Ureter (tissue), 1 donor: ENCODE data around the gene EP400. TPM values are rescaled to one million over a fixed set of nuclear protein-coding genes. Genes with fewer than 3 reads are reported as not detected.
"Not testable (repeated sequence)": the region's sequence is repeated elsewhere in the genome, so short reads cannot be mapped to it uniquely, and the experiment has no call there.

Experiments used
- DNase-seq: peaks from one replicate; pipeline ENCODE4 v3.0.0-alpha.2; 2020; ENCODE audit warnings: low spot score
- total RNA-seq: library from RNA; stranded (reverse); gene quantifications from one replicate; pipeline ENCODE4 v1.2.4, GENCODE V29; 2023
- donor health status: DM: yes; HTN: yes; CAD: no.

EP400 gene
- total RNA-seq, 1 donor from 2014 or later = 71.8 TPM

GRCh38 chr12:131948713-131949430, 870 bp upstream of the EP400 start:
- peak; percentile 19 for DNase-seq

- DNase-seq = peak; percentile 43
These were observed 606 bp downstream of the EP400 start for GRCh38 chr12:131950182-131950913.

- peak; percentile 12 for DNase-seq
These were observed 4.1 kb downstream of the EP400 start for GRCh38 chr12:131953810-131954209.

- DNase-seq = peak; percentile 12
These were observed 4.7 kb downstream of the EP400 start for GRCh38 chr12:131954460-131954859.

- no peak for DNase-seq
These were observed 9.4 kb downstream of the EP400 start for GRCh38 chr12:131959116-131959515.

GRCh38 chr12:131959641-131960589, 10.2 kb downstream of the EP400 start:
- DNase-seq = no peak

- DNase-seq = not testable (repeated sequence)
These were observed 11.0 kb downstream of the EP400 start for GRCh38 chr12:131960590-131961325.

- DNase-seq = not testable (repeated sequence)
These were observed 11.6 kb downstream of the EP400 start for GRCh38 chr12:131961328-131961727.

GRCh38 chr12:131962069-131962468, 12.3 kb downstream of the EP400 start:
- no peak for DNase-seq

GRCh38 chr12:131963381-131963780, 13.6 kb downstream of the EP400 start:
- no peak for DNase-seq

- no peak for DNase-seq
These were observed 15.3 kb downstream of the EP400 start for GRCh38 chr12:131965073-131965472.

GRCh38 chr12:131971226-131971625, 21.5 kb downstream of the EP400 start:
- DNase-seq = no peak

- DNase-seq = peak; percentile 23
These were observed 25.5 kb downstream of the EP400 start for GRCh38 chr12:131975228-131975627.

- no peak for DNase-seq
These were observed 29.9 kb downstream of the EP400 start for GRCh38 chr12:131979606-131980005.

- no peak for DNase-seq
These were observed 30.5 kb downstream of the EP400 start for GRCh38 chr12:131980263-131980662.

GRCh38 chr12:131981388-131981787, 31.6 kb downstream of the EP400 start:
- no peak for DNase-seq

- DNase-seq = no peak
These were observed 32.3 kb downstream of the EP400 start for GRCh38 chr12:131982041-131982440.

GRCh38 chr12:131983026-131983425, 33.3 kb downstream of the EP400 start:
- no peak for DNase-seq

- no peak for DNase-seq
These were observed 33.8 kb downstream of the EP400 start for GRCh38 chr12:131983554-131983953.

- no peak for DNase-seq
These were observed 34.6 kb downstream of the EP400 start for GRCh38 chr12:131984334-131984733.

- DNase-seq = not testable (repeated sequence)
These were observed 35.8 kb downstream of the EP400 start for GRCh38 chr12:131985510-131985875.
